ENCODE measurements around the gene NOM1. TPM values are rescaled to one million over a fixed set of nuclear protein-coding genes. Genes with fewer than 3 reads are reported as not detected.

The NOM1 gene
- total RNA-seq, 4 donors from 2014 or later = 16.0 to 47.1 (median 19.7) TPM

DNA sequence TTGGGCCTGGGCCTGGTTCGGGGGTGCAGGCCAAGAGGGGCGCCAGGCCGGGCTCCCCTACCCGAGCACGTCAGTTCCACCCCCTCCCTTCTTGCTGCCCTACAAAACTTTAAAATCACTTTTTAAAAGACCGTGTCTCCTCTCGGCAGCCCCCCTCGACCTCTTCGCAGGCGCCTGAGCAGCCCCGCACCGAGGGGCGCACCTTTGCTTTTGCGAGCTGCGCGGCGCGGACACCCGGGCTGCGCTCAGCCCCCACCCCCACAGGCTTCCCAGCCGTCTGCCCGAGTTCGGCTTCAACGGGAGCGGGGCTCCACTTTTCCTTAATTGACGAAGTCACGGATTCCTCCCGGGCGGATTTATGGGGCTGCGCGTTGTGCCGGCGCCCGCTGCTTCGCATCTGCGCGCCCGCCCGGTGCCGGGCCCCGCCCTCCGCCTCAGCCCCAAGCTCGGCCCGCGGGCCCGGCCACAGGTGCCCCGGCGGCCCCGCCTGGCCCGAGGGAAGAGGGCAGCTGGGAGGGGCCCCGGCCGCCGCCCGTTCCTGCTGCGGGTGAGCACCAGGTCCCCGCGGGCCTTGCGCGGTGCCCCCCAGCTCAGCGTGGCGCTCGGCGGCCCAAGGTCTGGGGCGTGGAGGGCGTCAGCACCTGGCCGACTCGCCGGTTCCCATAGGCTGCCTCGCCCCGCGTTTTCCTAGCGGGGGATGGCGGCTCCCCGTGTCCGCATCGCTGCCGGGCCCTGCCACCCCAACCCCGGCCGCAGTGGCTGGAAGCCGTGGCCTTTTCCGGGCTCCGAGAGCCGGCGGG is 71.8 kb downstream of the NOM1 start:
- no peak for ATAC-seq (ENCODE audit: low FRiP score)
- TF ChIP-seq, protein P1, sequence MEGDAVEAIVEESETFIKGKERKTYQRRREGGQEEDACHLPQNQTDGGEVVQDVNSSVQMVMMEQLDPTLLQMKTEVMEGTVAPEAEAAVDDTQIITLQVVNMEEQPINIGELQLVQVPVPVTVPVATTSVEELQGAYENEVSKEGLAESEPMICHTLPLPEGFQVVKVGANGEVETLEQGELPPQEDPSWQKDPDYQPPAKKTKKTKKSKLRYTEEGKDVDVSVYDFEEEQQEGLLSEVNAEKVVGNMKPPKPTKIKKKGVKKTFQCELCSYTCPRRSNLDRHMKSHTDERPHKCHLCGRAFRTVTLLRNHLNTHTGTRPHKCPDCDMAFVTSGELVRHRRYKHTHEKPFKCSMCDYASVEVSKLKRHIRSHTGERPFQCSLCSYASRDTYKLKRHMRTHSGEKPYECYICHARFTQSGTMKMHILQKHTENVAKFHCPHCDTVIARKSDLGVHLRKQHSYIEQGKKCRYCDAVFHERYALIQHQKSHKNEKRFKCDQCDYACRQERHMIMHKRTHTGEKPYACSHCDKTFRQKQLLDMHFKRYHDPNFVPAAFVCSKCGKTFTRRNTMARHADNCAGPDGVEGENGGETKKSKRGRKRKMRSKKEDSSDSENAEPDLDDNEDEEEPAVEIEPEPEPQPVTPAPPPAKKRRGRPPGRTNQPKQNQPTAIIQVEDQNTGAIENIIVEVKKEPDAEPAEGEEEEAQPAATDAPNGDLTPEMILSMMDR (IDR thresholded peaks at IDR 0.05) = no peak
- no peak for DNase-seq (ENCODE audit: low spot score)

DNA sequence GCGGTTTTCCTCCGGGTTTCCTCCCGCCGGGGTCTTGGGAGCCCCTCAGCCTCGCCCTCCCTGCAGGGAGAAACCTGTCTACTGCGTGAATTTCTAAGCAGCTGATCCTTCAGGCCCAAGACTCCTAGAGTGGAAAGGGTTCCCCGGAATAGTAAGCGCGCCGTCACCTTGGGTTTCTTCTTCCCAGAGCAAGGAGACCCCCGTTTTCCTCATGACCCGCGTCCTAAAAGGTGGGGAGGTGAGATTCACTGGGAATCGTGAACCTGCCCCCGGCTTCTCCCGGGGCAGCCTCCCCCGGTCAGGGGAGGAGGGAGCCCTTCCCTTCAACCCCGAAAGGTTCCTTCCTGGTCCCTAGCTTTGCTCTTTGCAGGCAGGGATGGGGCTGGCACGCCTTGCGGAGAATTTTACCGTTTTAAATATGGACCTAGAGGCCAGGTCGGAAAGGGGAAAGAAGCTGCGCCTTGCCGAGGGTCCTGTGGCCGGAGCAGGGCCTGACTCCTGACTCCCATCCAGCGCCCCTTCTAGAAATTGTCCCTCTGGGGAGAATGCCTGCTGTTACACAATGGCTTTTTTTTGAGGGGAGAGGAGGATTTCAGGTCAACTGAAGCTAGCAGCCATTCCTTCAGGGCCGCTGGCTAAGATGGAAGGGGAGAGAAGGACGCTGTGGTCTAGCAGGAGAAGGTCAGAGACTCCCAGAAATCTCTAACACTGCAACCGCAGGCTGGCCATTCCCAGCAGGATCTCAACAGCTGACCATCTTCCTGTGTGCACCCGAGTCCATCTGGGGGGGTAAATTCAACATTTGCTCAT is 72.6 kb downstream of the NOM1 start:
- ATAC-seq (ENCODE audit: low FRiP score) (no peak), DNase-seq (ENCODE audit: low spot score) (no peak)
- TF ChIP-seq, protein P1 (IDR thresholded peaks at IDR 0.05) = no peak

Other genes starting within 250 kb of the NOM1 start
- gene LMBR1, start 56.5 kb upstream of the NOM1 start, total RNA-seq = 10 to 100 TPM; 50.1 to 93.5 (median 59.8) TPM
- not detected for gene MNX1, start 61.0 kb downstream of the NOM1 start, total RNA-seq
- gene UBE3C, start 189.2 kb downstream of the NOM1 start, total RNA-seq = 100 to 1,000 TPM in 1 of 4 donors, 10 to 100 TPM in 3; 65.9 to 104 (median 78.3) TPM

Data from omental fat pad (tissue), 4 donors.